ENCODE results near the gene GNG8.

The GNG8 gene

GRCh38 chr19:46601318-46602224 is 34.4 kb downstream of the GNG8 start, which contains the start of gene CALM3:
CALM3 (plus strand) TSS chr19:46601330; CDS start chr19:46601435, 105 bp downstream.
- no peak for DNase-seq

GRCh38 chr19:46600384-46601317 is 35.4 kb downstream of the GNG8 start:
- peak; percentile 88 to 93 for DNase-seq

GRCh38 chr19:46599716-46600373 is 36.2 kb downstream of the GNG8 start:
- no peak for DNase-seq

GRCh38 chr19:46598372-46598917 is 37.6 kb downstream of the GNG8 start:
- no peak for DNase-seq

GRCh38 chr19:46596008-46596407 is 40.0 kb downstream of the GNG8 start:
- no peak for DNase-seq

DNA sequence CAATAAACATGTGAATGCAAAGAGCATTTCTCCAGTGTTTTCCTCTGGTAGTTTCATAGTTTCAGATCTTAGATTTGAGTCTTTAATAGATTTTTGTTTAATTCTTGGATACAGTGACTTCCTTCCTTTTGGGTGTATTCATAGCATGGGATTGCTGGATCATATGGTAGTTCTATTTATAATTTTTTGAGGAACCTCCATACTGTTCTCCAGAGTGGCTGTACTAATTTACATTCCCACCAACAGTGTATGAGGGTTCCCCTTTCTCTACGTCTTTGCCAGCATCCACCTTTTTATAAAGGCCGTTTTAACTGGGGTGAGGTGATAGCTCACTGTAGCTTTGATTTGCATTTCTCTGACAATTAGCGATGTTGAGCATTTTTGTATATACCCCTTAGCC is 44.1 kb downstream of the GNG8 start:
- no peak for DNase-seq

- DNase-seq, result no peak
These were observed 44.7 kb downstream of the GNG8 start for GRCh38 chr19:46591254-46591653.

- no peak for DNase-seq
These were observed 48.1 kb downstream of the GNG8 start for GRCh38 chr19:46587861-46588260.

- no peak for DNase-seq
These were observed 49.7 kb downstream of the GNG8 start for GRCh38 chr19:46586294-46586693.

- DNase-seq, result no peak
These were observed 50.5 kb downstream of the GNG8 start for GRCh38 chr19:46585539-46585938.

Measured in SHP77 (cell line).